Measurements from ENCODE around the gene ANKFN1.

DNA sequence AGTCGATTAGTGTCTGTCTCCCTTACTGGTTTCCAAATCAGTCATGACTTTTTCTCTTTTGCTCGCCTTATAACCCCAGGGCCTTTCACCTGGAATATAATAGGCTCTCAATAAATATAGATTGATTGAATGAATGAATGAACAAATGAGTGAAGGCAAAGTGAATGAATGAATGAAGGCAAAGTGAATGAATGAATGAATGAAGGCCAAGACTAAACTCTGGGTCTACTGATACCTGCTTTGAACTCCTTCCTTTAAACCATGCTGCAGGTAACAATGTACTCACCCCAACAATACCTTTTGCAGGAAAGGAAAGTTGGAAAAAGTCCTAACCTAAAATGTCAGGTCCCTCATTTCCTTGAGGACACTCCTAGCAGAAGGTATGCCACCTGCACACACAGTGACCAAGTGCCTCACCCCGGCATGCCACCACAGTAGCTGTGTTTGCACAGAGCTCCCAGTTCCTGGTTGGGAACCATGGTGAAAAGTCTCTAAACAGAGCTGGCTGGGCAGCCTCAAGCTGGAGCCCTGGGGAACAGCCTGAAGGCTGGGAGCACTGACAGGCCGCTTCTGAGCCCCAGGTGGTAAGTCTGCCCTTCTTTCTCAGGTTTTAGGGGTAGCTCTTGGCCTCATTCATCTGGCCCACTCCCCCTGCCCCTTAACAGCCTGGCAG is 42.7 kb upstream of the ANKFN1 start:
- TF ChIP-seq, protein P1, sequence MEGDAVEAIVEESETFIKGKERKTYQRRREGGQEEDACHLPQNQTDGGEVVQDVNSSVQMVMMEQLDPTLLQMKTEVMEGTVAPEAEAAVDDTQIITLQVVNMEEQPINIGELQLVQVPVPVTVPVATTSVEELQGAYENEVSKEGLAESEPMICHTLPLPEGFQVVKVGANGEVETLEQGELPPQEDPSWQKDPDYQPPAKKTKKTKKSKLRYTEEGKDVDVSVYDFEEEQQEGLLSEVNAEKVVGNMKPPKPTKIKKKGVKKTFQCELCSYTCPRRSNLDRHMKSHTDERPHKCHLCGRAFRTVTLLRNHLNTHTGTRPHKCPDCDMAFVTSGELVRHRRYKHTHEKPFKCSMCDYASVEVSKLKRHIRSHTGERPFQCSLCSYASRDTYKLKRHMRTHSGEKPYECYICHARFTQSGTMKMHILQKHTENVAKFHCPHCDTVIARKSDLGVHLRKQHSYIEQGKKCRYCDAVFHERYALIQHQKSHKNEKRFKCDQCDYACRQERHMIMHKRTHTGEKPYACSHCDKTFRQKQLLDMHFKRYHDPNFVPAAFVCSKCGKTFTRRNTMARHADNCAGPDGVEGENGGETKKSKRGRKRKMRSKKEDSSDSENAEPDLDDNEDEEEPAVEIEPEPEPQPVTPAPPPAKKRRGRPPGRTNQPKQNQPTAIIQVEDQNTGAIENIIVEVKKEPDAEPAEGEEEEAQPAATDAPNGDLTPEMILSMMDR (CRISPR knock-in tag; IDR thresholded peaks at IDR 0.05) = no peak
- TF ChIP-seq GABPA (IDR thresholded peaks at IDR 0.05; ENCODE audit: low read depth, low read length) = no peak
- TF ChIP-seq GABPA (CRISPR knock-in tag; IDR thresholded peaks at IDR 0.05; ENCODE audit: low read depth) = no peak
- TF ChIP-seq NR2F2 (IDR thresholded peaks at IDR 0.05; ENCODE audit: borderline replicate concordance, low read depth) = no peak
- TF ChIP-seq ZNF136 (CRISPR knock-in tag; IDR thresholded peaks at IDR 0.05; ENCODE audit: low read depth) = no peak
- no peak for TF ChIP-seq ZBTB21 (CRISPR knock-in tag; IDR thresholded peaks at IDR 0.05)
- TF ChIP-seq ZSCAN31 (CRISPR knock-in tag; IDR thresholded peaks at IDR 0.05; ENCODE audit: low read depth) = no peak
- no peak for TF ChIP-seq JUN (CRISPR knock-in tag; IDR thresholded peaks at IDR 0.05)
- TF ChIP-seq ZNF547 (CRISPR knock-in tag; IDR thresholded peaks at IDR 0.05) = no peak

Measured in HepG2 (cell line).